Stimulated activated naive B cell treated with anti-CD40 and anti-IgM and Interleukin-4, amounts not matched to agents 10 μg/mL and 1 μg/mL and 100 μg/mL, for 72 hours (primary cell): Measurements from ENCODE around the gene ADGRD1.

Experiments used
- ATAC-seq, 2 donors: fragments of 150-1000 bp; cut with Tn5 transposase; replicated peaks; 2 replicates each; pipeline ENCODE4 v1.10.0; 2021; ENCODE audit warnings: moderate library complexity in 1 of 2
- DNase-seq: peaks from one replicate; pipeline ENCODE4 v3.0.0; 2021
- H3K27ac Mint-ChIP-seq: one replicate; pipeline ENCODE4 v1.8.0; 2022; ENCODE audit warnings: mild to moderate bottlenecking, mixed read lengths
- H3K27me3 Mint-ChIP-seq, 2 donors: one replicate each; pipeline ENCODE4 v1.8.0; 2022; ENCODE audit warnings: mixed read lengths in 2 of 2
- H3K36me3 Mint-ChIP-seq, 2 donors: one replicate each; pipeline ENCODE4 v1.8.0; 2022; ENCODE audit warnings: mixed read lengths in 2 of 2, mild to moderate bottlenecking in 1 of 2
- H3K4me1 Mint-ChIP-seq, 2 donors: one replicate each; pipeline ENCODE4 v1.8.0; 2022; ENCODE audit warnings: mixed read lengths in 2 of 2, mild to moderate bottlenecking in 1 of 2
- H3K4me3 Mint-ChIP-seq, 2 donors: one replicate each; pipeline ENCODE4 v1.8.0; 2022; ENCODE audit warnings: mild to moderate bottlenecking in 2 of 2, mixed read lengths in 2 of 2, moderate library complexity in 1 of 2
- H3K9me3 Mint-ChIP-seq, 2 donors: one replicate each; pipeline ENCODE4 v1.8.0; 2022; ENCODE audit warnings: mixed read lengths in 2 of 2, mild to moderate bottlenecking in 1 of 2

The ADGRD1 gene

GRCh38 chr12:131015581-131016337 lies 62.1 kb downstream of the ADGRD1 start:
- no peaks in the 10 kb centered on the region for H3K9me3 Mint-ChIP-seq
- peaks cover 0 to 5% of the 10 kb centered on the region in 2 donors for H3K4me1 Mint-ChIP-seq
- peaks cover 10 to 22% of the 10 kb centered on the region in 2 donors for H3K27me3 Mint-ChIP-seq
- H3K4me3 Mint-ChIP-seq = no peak overlapping the region
- H3K36me3 Mint-ChIP-seq = no peaks in the 10 kb centered on the region
- DNase-seq (no peak), ATAC-seq (no peak)
- no peak overlapping the region for H3K27ac Mint-ChIP-seq

GRCh38 chr12:131017477-131017991 lies 63.8 kb downstream of the ADGRD1 start:
- DNase-seq = no peak
- no peak overlapping the region for H3K27ac Mint-ChIP-seq
- ATAC-seq = no peak
- H3K4me1 Mint-ChIP-seq = peaks cover 0 to 5% of the 10 kb centered on the region in 2 donors
- no peak overlapping the region for H3K4me3 Mint-ChIP-seq
- H3K27me3 Mint-ChIP-seq = peaks cover 10 to 16% of the 10 kb centered on the region in 2 donors
- H3K9me3 Mint-ChIP-seq = no peaks in the 10 kb centered on the region
- no peaks in the 10 kb centered on the region for H3K36me3 Mint-ChIP-seq

DNA sequence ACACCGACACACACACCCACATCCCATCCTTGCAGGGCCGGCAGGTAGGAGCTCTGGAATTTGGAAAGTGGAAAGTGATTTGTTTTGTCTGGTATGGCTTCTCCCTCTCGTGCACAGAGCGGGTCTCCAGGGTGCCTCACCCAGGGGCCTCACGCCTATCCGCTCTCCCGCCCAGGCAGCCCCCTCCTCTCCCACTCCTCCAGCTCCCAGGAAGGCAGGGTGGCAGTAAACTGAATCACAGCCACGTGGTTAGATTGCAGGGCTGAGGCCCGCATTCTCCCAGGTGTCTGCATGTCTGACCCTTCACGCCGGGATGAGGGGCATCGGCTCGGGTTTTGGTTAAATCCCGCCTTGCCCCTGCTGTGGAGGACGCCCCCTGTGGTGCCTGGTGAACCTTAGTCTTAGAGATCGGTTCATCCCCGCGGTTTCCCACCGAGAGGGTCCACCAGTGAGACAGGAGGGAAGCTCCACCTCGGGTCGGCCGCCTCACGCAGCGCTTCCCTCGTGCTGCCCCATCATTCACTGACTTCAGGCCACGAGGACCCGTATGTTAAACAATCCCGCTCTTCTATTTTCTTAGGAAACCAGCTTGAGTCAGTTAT lies 64.4 kb downstream of the ADGRD1 start:
- Mint-ChIP-seq H3K4me1 (peaks cover 0 to 5% of the 10 kb centered on the region in 2 donors), H3K4me3 (no peak overlapping the region), H3K27me3 (peaks cover 10 to 20% of the 10 kb centered on the region in 2 donors), H3K9me3 (no peaks in the 10 kb centered on the region), H3K27ac (no peak overlapping the region), H3K36me3 (no peaks in the 10 kb centered on the region)
- ATAC-seq (no peak), DNase-seq (no peak)

DNA sequence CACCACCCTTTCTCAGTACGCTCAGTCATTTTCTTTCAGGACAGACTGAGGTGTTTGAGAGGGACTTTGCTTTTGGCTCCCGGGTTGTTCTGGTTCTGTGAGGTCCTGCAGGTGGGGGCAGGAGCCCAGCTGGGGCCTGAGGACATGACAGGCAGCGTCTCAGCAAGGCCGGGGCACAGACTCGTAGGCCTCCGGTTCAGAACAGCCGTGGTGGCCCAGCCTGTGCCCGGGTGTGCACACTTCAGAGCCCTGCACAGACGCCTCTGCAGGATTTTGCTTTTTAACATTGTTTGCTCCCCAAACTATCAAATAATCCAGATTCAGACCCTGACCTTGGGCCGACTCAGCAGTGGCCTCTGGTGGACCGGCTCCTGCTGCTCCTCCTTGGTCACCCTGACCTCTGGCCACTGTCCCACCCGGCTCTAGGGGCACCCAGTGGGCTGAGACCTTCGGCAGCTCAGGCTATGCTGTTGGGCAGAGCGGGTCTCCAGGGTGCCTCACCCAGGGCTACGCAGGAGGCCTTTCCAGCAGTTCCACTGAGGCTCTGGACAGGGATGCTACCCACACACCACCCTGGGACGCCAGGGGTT lies 65.2 kb downstream of the ADGRD1 start:
- Mint-ChIP-seq H3K36me3 (no peaks in the 10 kb centered on the region), H3K9me3 (no peaks in the 10 kb centered on the region), H3K27me3 (peaks cover 10 to 24% of the 10 kb centered on the region in 2 donors), H3K4me1 (peaks cover 0 to 5% of the 10 kb centered on the region in 2 donors), H3K4me3 (no peak overlapping the region), H3K27ac (no peak overlapping the region)
- ATAC-seq (no peak), DNase-seq (no peak)

DNA sequence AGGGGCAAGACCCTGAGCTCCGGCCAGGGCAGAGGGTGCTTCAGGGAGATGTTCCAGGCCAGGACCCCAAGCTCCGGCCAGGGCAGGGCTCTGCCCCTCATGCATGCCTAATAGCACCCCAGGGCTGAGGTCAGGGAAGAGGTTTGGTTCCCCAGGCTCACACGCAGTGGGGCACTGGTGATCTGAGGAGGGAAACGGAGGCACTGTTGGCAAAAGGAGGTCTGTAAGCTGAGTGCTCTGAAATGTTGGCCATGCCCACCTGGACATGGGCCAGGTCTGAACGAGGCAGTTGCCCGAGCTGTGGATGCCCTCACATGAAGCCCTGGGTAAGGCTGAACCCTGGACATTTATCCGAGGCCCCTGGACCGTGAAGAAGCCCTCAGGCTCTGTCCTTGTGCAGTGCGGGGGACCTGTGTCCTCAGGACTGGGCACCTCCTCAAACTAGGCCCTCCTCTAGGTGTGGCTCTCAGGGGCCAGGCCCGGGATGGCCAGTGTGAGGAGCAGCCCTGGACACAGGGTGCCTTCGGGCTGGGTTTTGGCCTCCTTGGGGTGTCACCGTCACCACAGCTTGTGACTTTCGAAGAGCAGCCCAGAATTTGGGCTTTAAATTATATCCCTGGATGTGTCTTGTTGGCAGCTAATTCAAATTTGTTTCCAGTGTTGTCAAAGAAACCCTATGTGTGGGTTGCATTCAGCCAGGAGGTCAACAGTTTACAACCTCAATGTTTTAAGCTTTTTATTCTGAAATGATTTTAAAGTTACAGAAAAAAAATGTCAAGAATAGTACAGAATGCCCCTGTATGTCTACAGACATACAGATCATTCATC lies 66.8 kb downstream of the ADGRD1 start:
- Mint-ChIP-seq H3K36me3 (no peaks in the 10 kb centered on the region), H3K27me3 (peaks cover 5 to 12% of the 10 kb centered on the region in 2 donors), H3K27ac (no peak overlapping the region), H3K4me1 (peaks cover 0 to 5% of the 10 kb centered on the region in 2 donors), H3K4me3 (no peak overlapping the region), H3K9me3 (no peaks in the 10 kb centered on the region)
- no peak for DNase-seq
- no peak for ATAC-seq

GRCh38 chr12:131021154-131021541 lies 67.4 kb downstream of the ADGRD1 start:
- Mint-ChIP-seq H3K27ac (no peak overlapping the region), H3K27me3 (peaks cover 5 to 7% of the 10 kb centered on the region in 2 donors), H3K36me3 (no peaks in the 10 kb centered on the region), H3K4me3 (no peak overlapping the region), H3K9me3 (no peaks in the 10 kb centered on the region), H3K4me1 (peaks cover 0 to 5% of the 10 kb centered on the region in 2 donors)
- ATAC-seq (no peak), DNase-seq (no peak)

DNA sequence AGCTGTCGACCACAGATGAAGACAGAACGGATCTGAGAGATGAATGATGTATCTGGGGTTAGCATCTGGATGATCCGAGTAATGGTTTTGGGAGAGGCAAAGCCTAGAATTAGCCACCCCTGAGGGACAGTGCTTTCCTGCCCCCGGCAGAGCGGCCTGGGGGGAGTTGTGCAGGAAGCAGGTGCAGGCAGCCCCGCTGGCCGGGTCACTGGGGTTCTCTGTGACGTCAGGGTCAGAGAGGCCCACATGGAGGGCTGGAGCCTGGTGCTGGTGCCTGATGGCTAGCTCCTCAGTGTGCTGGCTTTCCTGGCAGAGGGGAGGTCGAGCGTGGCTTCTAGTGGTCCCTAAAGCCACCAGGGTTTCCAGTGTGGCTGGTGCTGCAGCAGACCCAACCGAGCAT lies 70.3 kb downstream of the ADGRD1 start:
- H3K9me3 Mint-ChIP-seq = no peaks in the 10 kb centered on the region
- H3K36me3 Mint-ChIP-seq = no peaks in the 10 kb centered on the region
- no peak overlapping the region for H3K4me3 Mint-ChIP-seq
- peaks cover 0 to under 1% of the 10 kb centered on the region in 2 donors for H3K4me1 Mint-ChIP-seq
- ATAC-seq (no peak), DNase-seq (no peak)
- H3K27me3 Mint-ChIP-seq = peaks cover 7 to 10% of the 10 kb centered on the region in 2 donors
- no peak overlapping the region for H3K27ac Mint-ChIP-seq

GRCh38 chr12:131024721-131025120 lies 71.0 kb downstream of the ADGRD1 start:
- DNase-seq (no peak), ATAC-seq (no peak)
- Mint-ChIP-seq H3K9me3 (no peaks in the 10 kb centered on the region), H3K27ac (no peak overlapping the region), H3K4me1 (peaks cover 0 to 3% of the 10 kb centered on the region in 2 donors), H3K36me3 (no peaks in the 10 kb centered on the region), H3K4me3 (no peak overlapping the region), H3K27me3 (peaks cover 7 to 10% of the 10 kb centered on the region in 2 donors)

DNA sequence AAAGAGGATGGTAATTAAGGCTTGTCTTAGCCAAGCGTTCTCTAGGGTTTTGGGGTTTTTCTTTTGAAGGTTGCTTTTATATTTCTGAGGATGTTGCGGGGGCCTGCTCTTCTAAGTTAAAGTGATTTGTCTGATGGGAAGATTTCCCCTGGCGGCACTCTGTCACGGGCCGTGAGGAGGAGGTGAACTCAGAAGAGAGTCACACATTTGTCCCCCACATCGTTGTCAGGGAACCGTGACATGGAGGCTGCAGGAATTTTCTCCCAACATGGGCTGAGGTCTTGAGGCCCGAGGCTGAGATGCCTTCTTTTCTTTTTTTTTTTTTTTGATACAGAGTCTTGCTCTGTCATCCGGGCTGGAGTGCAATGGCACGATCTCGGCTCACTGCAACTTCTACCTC lies 71.5 kb downstream of the ADGRD1 start:
- ATAC-seq (no peak), DNase-seq (no peak)
- Mint-ChIP-seq H3K9me3 (no peaks in the 10 kb centered on the region), H3K4me1 (peaks cover 0 to 3% of the 10 kb centered on the region in 2 donors), H3K36me3 (no peaks in the 10 kb centered on the region), H3K27me3 (peaks cover 7 to 10% of the 10 kb centered on the region in 2 donors), H3K27ac (no peak overlapping the region), H3K4me3 (no peak overlapping the region)

- Mint-ChIP-seq H3K4me3 (no peak overlapping the region), H3K4me1 (peaks cover 0 to 3% of the 10 kb centered on the region in 2 donors), H3K27me3 (peaks cover 7 to 14% of the 10 kb centered on the region in 2 donors), H3K36me3 (no peaks in the 10 kb centered on the region), H3K27ac (no peak overlapping the region), H3K9me3 (no peaks in the 10 kb centered on the region)
- ATAC-seq = no peak
- no peak for DNase-seq
These were observed 72.4 kb downstream of the ADGRD1 start for GRCh38 chr12:131025939-131026702.

DNA sequence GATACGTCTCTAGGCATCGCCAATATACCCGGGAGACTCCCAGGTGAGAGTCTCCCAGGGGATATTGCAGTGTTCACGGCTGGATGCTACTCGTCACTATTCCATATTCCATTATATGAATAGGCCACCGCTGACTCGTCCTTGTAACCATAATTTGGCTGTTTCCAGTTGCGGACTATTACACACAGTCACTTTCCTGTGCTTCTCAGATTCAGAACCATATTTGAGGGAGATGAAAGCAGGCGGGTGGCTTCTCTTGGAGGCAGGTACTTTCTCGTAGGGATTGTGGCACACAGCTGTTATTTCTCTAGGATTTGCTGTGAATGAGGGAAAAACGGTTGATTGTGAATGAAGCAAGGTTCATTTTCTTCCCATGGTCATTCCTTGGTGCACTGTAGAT lies 73.0 kb downstream of the ADGRD1 start:
- no peaks in the 10 kb centered on the region for H3K36me3 Mint-ChIP-seq
- no peak overlapping the region for H3K27ac Mint-ChIP-seq
- ATAC-seq (no peak), DNase-seq (no peak)
- peaks cover 0 to 3% of the 10 kb centered on the region in 2 donors for H3K4me1 Mint-ChIP-seq
- no peak overlapping the region for H3K4me3 Mint-ChIP-seq
- no peaks in the 10 kb centered on the region for H3K9me3 Mint-ChIP-seq
- H3K27me3 Mint-ChIP-seq = peaks cover 11 to 14% of the 10 kb centered on the region in 2 donors

- no peaks in the 10 kb centered on the region for H3K36me3 Mint-ChIP-seq
- ATAC-seq (no peak), DNase-seq (no peak)
- H3K4me3 Mint-ChIP-seq = no peak overlapping the region
- peaks cover 0 to 4% of the 10 kb centered on the region in 2 donors for H3K4me1 Mint-ChIP-seq
- no peak overlapping the region for H3K27ac Mint-ChIP-seq
- H3K9me3 Mint-ChIP-seq = no peaks in the 10 kb centered on the region
- H3K27me3 Mint-ChIP-seq = peaks cover 14 to 16% of the 10 kb centered on the region in 2 donors
These were observed 73.6 kb downstream of the ADGRD1 start for GRCh38 chr12:131027264-131027663.

- H3K27me3 Mint-ChIP-seq = peaks cover 14 to 17% of the 10 kb centered on the region in 2 donors
- no peaks in the 10 kb centered on the region for H3K9me3 Mint-ChIP-seq
- DNase-seq = no peak
- no peak overlapping the region for H3K27ac Mint-ChIP-seq
- ATAC-seq = no peak
- no peak overlapping the region for H3K4me3 Mint-ChIP-seq
- peaks cover 0 to 6% of the 10 kb centered on the region in 2 donors for H3K4me1 Mint-ChIP-seq
- no peaks in the 10 kb centered on the region for H3K36me3 Mint-ChIP-seq
These were observed 74.3 kb downstream of the ADGRD1 start for GRCh38 chr12:131027876-131028586.
